K562 (cell line): ENCODE data around the gene PARD3. TPM values are rescaled to one million over a fixed set of nuclear protein-coding genes. Genes with fewer than 3 reads are reported as not detected.

Source experiments
- CEBPG ChIP-seq, 3 experiments: fragments of 200-800 bp in 1 of 3; sonication (Bioruptor generic) in 1 of 3; sonication (generic) in 1 of 3; formaldehyde crosslinking in 1 of 3; IDR thresholded peaks in 2 of 3; conservative IDR thresholded peaks in 1 of 3; 2 replicates each; pipeline versions ENCODE4 v1.6.1 to v1.8.0; 2016 to 2022; ENCODE audit warnings: missing compliant biosample characterization in 2 of 3, missing genetic modification characterization in 2 of 3, mild to moderate bottlenecking in 1 of 3, missing genetic modification reagents in 1 of 3
- MAFG ChIP-seq: fragments of 450-650 bp; conservative IDR thresholded peaks from 2 replicates; pipeline ENCODE4 v1.6.1; 2016; ENCODE audit warnings: missing genetic modification characterization, missing compliant biosample characterization
- SLC30A9 ChIP-seq: fragments of 250-450 bp; sonication (Bioruptor Pico); IDR thresholded peaks from 2 replicates; pipeline ENCODE4 v1.8.0; 2022; ENCODE audit warnings: mild to moderate bottlenecking, moderate library complexity
- TCF15 ChIP-seq: fragments of 250-450 bp; sonication (Bioruptor Pico); IDR thresholded peaks from 2 replicates; pipeline ENCODE4 v1.8.0; 2022; ENCODE audit warnings: moderate library complexity, mild to moderate bottlenecking, inconsistent platforms
- ZBTB40 ChIP-seq, 2 experiments: fragments of 450-650 bp in 1 of 2; sonication (generic) in 1 of 2; formaldehyde crosslinking in 1 of 2; IDR thresholded peaks; 2 replicates each; pipeline versions ENCODE4 v1.7.1 to v1.9.0; 2016 to 2022; ENCODE audit warnings: inconsistent platforms in 1 of 2, mild to moderate bottlenecking in 1 of 2, missing genetic modification reagents in 1 of 2
- polyA plus RNA-seq, 8 experiments: library from polyadenylated mRNA; depleted of rRNA in 4 of 8; stranded (reverse) in 5 of 8; unstranded in 3 of 8; fragments of >200 nt; fragmentation: Nextera tagmentation in 2 of 8; fragmentation: Illumina TruSeq in 1 of 8; extraction: Ambion mirVana in 2 of 8; extraction: Trizol in 1 of 8; gene quantifications; 2 replicates each; pipeline versions ENCODE4 v1.2.1 to v1.2.3, GENCODE V29; 2011 to 2014; ENCODE audit warnings: inconsistent platforms in 1 of 8, missing spikeins in 1 of 8
- total RNA-seq, 7 experiments: library from RNA; depleted of rRNA in 6 of 7; stranded (reverse); fragments of >200 nt in 6 of 7; fragmentation: Illumina TruSeq in 2 of 7; extraction: Trizol in 2 of 7; gene quantifications; 2 replicates each; pipeline versions ENCODE4 v1.2.1 to v1.2.3, GENCODE V29; 2011 to 2021; ENCODE audit warnings: low replicate concordance in 1 of 7

PARD3 gene
- total and polyA plus RNA-seq, 9 of the 15 experiments (the other 6 are each of a cell fraction or from before 2014, with no cell fraction given): 2.7 to 11.7 (median 7.7) TPM

- TF ChIP-seq CEBPG (CRISPR knock-in tag; IDR thresholded peaks at IDR 0.05): no peak
- peak; percentile 25 to 68; a peak in 3 of 4 replicates for TF ChIP-seq CEBPG (tag; conservative IDR thresholded peaks at IDR 0.05 in 1 of 2, IDR thresholded peaks at IDR 0.05 in 1 of 2)
- TF ChIP-seq ZBTB40 (IDR thresholded peaks at IDR 0.05): no peak
- no peak for TF ChIP-seq ZBTB40 (CRISPR knock-in tag; IDR thresholded peaks at IDR 0.05)
- no peak for TF ChIP-seq TCF15 (CRISPR knock-in tag)
- TF ChIP-seq SLC30A9: no peak
- no peak for TF ChIP-seq MAFG (tag)
Measured at GRCh38 chr10:34281661-34282582, 533.2 kb downstream of the PARD3 start (continued).
